NCI-H82 treated with DMSO at 0.1 percent for 48 hours (cell line): ENCODE data around the gene GUCA1A.
"Not testable (repeated sequence)": the region's sequence is repeated elsewhere in the genome, so short reads cannot be mapped to it uniquely, and the experiment has no call there.

Experiments used
- DNase-seq: peaks from one replicate; lab custom pipeline; 2025; ENCODE audit not compliant: unreplicated experiment; lab: John Stamatoyannopoulos, UW

Gene GUCA1A

GRCh38 chr6:42142118-42142835 lies 30.9 kb upstream of the GUCA1A start, which contains the start of gene C6orf132:
C6orf132 (minus strand) TSS chr6:42142620; CDS start chr6:42142444, 176 bp downstream.
- no peak for DNase-seq

- DNase-seq: no peak
Observed at GRCh38 chr6:42147138-42147562, 26.0 kb upstream of the GUCA1A start.

GRCh38 chr6:42148058-42148457 lies 25.1 kb upstream of the GUCA1A start:
- no peak for DNase-seq

GRCh38 chr6:42150254-42150653 lies 22.9 kb upstream of the GUCA1A start:
- no peak for DNase-seq

- no peak for DNase-seq
Observed at GRCh38 chr6:42152024-42152423, 21.1 kb upstream of the GUCA1A start.

- DNase-seq: not testable (repeated sequence)
Observed at GRCh38 chr6:42152528-42153213, 20.5 kb upstream of the GUCA1A start.

GRCh38 chr6:42153921-42154320 lies 19.2 kb upstream of the GUCA1A start:
- no peak for DNase-seq

GRCh38 chr6:42154461-42155209 lies 18.5 kb upstream of the GUCA1A start:
- DNase-seq: peak; percentile 71

- no peak for DNase-seq
Observed at GRCh38 chr6:42155293-42155692, 17.9 kb upstream of the GUCA1A start.

GRCh38 chr6:42156638-42157037 lies 16.5 kb upstream of the GUCA1A start:
- no peak for DNase-seq

GRCh38 chr6:42158011-42158410 lies 15.2 kb upstream of the GUCA1A start:
- no peak for DNase-seq

GRCh38 chr6:42158631-42159030 lies 14.5 kb upstream of the GUCA1A start:
- DNase-seq: no peak

- no peak for DNase-seq
Observed at GRCh38 chr6:42159431-42160024, 13.6 kb upstream of the GUCA1A start.

- peak; percentile 40 for DNase-seq
Observed at GRCh38 chr6:42162384-42162783, 10.8 kb upstream of the GUCA1A start.

GRCh38 chr6:42162812-42163211 lies 10.4 kb upstream of the GUCA1A start:
- no peak for DNase-seq

- DNase-seq: no peak
Observed at GRCh38 chr6:42163981-42164380, 9.2 kb upstream of the GUCA1A start.

- DNase-seq: no peak
Observed at GRCh38 chr6:42165016-42165415, 8.1 kb upstream of the GUCA1A start.

- DNase-seq: peak; percentile 77
Observed at GRCh38 chr6:42166444-42167141, 6.6 kb upstream of the GUCA1A start.

GRCh38 chr6:42168650-42169049 lies 4.5 kb upstream of the GUCA1A start:
- no peak for DNase-seq

- peak; percentile 27 for DNase-seq
Observed at GRCh38 chr6:42169780-42170179, 3.4 kb upstream of the GUCA1A start.
